HG03196 (cell line): Measurements from ENCODE around the gene PTPRN.
A peak's percentile ranks its signal among the peaks of the same experiment; 100 is the strongest.

ENCODE experiments used
- ATAC-seq: cut with Tn5 transposase; IDR thresholded peaks from one replicate; pipeline ENCODE4 v1.9.1; 2021; ENCODE audit not compliant: unreplicated experiment

Gene PTPRN

DNA sequence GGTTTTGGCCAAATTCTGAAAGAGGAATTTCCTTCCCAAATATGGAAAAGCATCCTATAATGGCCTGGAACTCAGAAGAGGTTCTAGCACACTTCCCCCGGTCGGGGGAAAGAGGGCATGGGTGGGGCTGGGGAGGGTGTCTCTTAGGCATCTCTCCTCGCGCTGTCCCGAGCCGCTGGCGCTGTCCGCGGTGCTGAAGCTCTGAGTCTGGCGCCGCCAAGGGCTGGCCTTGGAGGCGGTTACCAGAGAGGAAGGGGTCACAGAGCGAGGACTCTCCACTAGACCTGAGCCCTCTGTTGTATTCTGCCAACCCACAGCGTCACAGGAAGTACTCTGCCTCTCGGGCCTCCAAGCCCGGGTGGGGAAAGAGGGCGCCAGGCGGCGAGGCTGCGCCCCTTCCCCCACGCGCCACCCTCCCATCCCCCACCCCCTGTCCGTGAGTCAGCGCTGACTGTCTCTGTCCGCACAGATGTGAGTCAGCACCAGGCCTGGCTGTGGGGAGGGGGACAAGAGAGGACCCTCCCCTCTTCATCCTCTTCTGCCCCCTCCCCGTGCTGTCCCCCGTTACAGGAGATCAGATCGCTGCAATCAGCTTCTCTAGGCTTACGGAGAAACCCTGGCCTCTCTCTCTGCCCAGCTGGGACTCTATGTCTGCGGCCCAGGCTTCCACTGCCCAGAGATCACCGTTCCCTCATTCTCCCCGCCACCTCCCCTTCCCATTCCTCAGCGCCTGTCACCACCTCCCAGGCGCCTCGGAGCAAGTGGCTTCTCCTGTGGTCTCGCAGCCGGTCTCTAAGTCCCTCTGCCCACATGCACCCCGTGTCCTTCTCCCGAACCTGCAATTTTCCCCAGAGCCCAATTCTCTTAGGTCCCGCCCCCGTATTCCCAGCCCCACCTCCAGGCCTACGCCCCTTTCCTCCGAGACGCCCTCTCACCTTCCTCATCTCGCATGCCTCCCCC lies 779 bp downstream of the PTPRN start:
- ATAC-seq = no peak

DNA sequence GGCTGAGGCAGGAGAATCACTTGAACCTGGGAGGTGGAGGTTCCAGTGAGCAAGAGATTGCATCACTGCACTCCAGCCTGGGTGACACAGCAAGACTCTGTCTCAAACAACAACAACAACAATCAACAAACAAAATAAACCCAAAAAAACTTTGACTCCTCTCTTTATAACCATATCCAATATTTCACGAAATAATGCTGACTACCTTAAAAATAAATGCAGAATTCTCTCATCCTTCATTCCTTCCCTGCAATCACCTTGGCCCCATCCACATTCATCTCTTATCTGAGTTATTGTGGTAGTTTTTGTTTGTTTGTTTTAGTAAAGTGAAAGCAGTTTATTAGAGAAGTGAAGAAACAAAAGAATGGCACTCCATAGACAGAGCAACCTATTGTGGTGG lies 3.2 kb downstream of the PTPRN start:
- no peak for ATAC-seq

DNA sequence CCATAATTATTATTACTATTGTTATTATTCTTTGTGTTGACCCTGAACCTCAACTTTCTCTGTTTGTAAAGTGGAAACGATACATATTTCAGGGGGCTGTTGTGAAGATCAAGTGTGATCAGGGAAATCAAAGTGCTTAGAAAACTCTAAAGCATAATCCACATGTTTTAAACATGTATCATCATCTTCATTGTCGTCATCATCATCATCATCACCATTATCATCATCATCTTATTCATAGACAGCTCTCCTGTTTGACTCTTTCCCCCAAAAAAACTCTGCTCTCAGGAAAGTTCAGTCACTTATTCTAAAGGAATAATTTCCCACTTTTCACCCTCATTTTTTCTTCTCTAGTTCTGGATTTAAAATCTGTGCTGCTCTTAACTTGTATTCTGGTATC lies 5.0 kb downstream of the PTPRN start:
- no peak for ATAC-seq

DNA sequence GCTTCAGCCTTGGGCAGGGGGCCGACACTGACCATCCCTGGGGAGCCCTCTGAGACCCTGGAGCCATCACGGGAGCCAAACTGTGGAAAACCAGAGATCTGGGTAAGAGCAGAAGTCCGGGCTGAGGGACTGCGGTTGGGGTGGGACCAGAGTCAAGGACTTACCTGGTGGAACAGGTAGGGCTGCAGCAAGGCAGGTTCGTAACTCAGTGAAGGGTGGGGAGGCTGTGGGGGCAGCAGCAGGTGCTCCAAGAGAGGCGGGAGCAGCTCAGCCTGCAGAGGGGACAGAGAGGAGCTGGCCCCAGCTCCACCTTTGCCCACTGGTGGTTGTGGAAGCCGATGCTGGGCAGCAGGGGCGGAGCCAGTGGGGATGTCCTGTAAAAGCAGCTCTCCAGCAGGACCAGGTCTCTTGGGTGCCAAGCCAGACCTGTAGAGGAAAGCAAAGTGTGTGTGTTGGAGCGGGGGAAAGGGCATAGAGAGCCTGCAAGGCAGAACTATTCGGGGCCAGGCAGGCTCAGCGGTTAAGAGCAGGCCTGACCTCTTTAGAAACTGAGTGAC lies 6.7 kb downstream of the PTPRN start:
- no peak for ATAC-seq

DNA sequence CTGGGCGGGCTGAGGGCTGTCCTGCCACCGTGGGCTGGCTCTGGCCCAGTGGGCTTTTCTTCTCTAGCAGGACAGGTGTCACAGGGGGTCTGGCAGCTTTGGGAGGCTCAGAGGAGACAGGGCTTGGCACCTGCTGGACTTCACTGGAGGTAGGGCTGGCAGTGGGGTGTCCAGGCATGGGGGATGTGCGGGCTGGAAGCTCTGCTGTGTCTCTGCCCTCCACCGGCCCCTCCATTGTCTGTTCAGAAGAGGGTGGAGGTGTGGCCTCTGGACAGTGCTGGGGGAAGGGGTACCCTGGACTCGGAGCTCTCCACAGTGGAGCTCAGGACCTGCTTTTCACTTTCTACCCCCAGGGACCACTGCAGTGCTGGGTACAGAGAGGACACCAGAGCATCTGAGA lies 9.2 kb downstream of the PTPRN start:
- no peak for ATAC-seq

DNA sequence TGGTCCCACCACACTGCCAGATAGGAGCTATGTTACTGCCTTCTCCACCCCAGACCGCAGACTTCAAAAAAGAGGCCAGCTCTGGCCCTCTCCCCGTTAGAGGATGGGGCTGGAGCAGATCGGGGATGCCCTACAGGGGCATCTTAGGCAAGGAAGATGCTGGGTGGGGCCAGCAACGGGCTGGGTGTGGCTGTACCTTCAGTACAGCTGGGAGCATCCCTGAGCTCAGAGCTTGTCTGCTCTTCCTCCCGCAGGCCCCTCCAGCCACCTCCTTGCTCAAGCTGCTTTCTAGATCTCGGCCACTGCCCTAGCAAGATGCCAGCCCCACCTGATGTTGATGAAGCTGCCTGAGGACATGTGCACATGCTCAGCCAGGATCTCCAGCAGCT lies 9.8 kb downstream of the PTPRN start:
- no peak for ATAC-seq

DNA sequence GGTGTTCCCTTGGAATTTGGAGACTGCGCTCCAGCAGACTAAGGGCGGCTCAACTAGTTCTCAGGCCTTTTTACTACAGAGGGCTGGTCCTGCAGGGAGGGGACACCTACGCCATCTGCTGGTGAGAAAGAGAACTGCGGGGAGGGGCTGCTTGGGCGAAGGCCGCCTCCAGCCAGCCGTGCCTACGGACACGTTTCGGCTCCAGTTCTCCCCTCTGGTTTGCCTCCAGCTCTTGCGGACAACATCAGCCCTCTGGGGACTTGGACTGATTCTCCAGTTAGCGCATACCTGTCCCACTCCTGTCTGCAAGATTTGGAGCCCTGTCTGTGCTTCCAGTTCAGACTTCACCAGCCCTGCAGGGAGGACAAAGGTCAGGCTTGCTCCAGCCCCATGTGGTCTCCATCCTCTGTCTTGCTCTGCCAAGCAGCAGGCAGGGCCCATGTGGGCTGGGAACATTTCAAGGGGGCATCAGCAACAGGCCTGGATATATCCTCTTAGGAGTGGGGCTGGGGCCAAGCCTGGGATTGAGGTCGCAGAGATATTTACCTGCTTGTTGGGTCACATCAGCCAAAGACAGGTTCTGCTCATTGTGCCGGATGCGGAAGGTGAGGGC lies 10.3 kb downstream of the PTPRN start:
- ATAC-seq = peak; percentile 41

DNA sequence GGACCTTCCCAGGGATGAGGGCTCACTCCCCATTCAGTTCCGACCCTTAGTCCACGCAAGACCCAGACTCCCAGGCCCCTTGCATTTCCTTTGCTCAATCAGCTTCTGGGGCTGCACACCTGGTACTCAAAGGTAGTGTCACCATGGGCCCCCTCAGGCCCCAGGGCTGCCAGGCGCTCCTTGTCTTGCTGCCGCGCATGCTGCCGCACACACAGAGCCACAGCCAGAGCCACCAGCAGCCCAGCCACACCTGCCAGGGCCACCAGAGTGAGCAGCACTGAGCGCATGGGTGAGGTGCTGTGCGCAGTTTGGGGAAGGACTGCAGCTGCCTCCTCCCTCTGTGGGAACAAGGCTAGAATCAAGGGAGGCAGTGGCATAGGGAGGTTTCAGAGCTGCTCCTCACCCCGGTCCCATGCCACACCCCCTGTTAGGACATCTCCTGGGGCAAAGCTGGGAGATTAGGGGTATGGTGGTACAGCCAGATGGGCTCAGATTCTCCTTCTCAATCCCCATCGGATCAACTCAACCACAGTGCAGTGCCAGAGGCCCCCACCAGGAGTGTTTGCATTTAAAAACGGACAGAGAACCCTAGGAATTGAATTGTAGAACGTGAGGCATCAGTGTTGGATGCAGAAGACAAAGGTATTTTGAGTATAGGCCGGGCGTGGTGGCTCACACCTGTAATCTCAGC lies 11.3 kb downstream of the PTPRN start:
- no peak for ATAC-seq

DNA sequence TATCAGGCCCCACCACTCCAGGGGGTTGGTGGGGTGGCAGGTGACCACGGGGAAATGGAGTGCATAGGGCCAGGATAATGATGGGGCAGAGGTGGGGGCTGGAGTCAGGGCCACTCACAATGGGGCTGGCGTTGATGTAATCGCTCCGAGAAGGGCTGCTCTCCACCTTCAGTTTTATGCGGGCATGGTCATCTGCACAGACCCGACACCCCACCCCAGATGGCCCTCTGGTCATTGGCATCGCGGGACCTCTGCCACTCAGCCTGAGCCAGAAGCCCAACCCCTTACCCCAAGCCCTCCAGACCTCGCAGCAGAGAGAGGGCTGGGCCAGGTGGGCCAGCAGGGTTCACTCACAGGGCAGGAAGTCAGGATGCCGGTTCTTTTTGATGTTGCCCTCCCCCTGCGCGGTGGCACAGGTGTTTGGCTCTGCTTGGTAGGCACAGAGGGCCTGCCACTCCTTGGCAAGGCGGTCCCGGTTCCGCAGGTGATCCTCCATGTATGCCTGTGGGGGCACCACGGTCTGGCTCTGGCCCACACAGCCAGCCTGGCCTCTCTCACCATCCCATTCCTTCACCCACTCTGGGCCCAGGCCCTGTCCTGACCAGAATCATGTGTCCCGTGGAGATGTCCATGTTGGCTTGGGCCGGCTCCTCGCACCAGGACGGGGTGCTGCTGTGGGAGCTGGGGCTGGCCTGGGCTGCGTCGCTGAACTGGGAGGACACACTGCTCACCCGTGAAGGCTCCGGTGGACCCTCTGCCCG lies 12.4 kb downstream of the PTPRN start:
- ATAC-seq = no peak

DNA sequence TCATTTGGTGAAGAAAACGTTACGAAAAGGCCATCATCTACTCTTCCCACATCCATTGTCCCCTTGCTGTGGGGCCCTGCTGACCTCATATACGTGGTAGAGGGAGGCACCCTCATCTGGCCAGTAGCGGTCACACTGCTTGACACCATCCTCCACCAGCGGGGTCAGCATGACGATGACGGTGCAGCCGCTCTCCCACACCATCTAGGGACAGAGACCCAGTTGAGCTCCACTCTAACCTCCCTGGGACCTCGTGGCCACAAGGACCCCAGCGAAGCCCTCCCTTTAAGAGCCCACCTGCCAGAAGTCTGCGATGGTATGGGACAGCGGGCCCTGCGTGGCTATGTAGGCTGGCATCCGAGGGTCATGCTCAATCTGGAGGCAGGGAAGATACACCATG lies 13.1 kb downstream of the PTPRN start:
- no peak for ATAC-seq

DNA sequence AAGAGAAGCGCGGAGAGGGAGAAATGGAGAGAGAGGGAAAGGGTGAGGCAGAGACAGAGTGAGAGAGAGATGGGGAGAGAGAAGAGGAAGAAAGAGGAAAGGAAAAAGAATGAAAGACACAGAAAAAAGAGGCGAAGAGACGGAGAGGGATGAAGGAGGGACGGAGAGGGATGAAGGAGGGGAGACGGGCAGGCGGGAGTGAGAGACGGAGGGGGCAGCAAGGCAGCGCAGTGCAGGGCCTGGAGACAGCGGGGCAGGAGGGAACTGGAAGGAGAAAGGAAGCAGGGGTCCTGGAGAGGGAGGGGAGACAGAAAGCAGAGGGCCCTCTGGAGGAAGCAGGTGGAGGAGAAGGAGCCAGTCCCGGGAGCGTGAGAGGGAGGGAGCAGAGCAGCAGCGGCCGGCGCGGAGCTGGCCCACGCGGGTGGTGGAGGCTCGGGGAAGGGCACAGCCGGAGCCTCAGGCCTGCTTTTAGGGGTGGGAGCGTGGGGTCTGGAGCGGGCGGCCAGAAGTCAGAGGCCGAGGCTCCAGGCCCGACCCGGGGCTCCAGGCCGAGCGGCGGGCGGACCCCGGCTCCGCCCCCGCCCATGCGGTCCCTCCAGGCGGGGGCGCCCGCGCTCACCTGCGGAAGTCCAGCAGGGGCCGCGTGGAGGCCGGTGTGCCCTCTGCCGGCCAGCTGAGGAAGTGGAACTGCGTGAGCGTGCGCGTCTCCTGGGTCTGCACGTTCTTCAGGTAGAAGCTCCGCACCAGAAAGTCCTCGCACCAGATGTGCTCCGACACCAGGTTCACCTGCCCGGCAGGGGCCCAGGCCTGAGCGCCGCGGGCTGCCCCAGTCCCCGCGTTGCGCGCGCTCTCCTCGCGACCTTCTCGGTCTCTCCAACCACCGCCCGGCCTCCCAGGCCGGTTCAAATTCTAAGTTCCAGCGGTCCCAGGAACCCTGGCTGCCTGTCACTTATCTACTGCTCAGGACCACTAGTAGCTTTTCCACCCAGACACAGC lies 14.5 kb downstream of the PTPRN start:
- ATAC-seq = peak; percentile 91

DNA sequence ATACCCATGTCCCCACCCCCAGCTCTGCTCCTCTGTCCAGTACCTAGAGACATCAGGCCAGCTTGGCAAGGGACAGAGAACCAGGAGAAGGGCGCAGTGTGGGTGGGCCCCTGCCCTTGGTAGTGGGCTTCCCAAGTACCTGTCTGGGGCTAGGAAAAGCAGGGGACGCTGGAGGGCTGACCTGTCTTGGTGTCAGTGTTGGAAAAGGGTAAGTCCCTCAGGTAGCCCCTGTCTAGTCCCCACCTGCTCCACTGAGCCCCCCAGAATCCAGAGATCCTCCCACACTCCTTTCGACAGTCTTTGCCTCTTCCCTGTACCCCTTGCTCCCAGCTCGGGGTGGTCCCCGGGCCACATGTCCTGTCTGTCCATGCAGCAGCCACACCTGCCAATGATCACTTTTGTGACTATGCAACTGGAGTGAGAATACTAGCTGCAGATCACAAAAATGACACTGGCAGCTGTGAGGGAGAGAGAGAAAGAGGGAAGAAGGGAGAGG lies 15.4 kb downstream of the PTPRN start:
- no peak for ATAC-seq

DNA sequence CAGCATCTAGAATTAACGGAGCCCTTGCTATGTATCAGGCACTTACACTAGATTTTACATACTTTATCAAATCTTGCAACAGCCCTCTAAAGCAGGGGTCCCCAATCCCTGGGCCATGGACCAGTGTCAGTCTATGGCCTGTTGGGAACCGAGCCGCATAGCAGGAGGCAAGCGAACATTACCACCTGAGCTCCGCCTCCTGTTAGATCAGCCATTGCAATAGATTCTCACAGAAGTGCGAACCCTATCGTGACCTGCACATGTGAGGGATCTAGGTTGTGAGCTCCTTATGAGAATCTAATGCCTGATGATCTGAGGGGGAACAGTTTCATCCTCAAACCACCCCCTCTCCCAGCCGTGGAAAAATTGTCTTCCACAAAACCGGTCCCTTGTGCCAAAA lies 16.6 kb downstream of the PTPRN start:
- ATAC-seq = no peak

DNA sequence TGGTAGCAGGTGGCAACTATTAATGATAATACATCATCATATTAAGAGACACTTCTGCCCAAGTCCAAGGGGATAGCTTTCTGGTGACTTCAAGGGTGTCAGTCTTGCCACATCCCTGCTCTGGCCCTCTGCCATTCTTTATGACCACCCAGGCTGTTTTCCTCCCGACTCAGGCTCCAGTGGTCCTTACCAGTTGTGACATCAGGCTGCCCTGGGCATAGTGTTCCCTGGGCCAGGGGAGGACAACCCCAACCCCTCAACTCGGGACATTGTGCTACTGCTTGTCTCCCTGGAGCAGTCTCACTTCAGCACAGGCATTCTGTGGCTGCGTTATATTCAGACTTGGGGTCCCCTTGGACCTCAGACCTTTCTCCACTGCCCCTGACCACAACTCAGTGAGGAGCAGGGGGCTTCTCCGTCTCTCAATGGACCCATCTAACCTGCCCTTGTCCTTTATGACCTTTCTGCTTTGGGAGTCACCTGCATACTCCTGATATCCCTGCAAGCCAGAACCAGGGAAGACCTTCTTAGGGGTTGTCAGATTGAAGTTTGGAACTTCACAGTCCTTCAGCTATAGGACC lies 17.2 kb downstream of the PTPRN start:
- no peak for ATAC-seq

DNA sequence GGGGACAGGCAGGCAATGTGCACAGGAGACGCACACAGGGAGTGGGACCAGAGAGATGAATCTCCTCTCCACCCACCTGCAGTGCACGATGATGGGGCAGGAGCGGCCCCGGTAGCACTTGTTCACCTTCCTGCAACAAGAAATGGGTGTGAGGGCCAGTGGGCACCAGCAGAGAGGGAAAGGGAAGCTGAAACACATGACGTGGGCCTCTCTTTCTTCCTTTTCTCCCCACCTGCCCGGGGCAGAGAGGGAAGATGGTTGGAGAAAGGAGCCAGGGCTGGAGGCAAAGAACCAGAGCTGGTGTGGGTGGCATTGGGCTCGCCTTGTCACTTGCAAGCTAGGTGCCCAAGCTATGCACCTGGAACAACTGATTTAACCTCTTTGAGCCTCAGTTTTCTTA lies 17.8 kb downstream of the PTPRN start:
- ATAC-seq = no peak

DNA sequence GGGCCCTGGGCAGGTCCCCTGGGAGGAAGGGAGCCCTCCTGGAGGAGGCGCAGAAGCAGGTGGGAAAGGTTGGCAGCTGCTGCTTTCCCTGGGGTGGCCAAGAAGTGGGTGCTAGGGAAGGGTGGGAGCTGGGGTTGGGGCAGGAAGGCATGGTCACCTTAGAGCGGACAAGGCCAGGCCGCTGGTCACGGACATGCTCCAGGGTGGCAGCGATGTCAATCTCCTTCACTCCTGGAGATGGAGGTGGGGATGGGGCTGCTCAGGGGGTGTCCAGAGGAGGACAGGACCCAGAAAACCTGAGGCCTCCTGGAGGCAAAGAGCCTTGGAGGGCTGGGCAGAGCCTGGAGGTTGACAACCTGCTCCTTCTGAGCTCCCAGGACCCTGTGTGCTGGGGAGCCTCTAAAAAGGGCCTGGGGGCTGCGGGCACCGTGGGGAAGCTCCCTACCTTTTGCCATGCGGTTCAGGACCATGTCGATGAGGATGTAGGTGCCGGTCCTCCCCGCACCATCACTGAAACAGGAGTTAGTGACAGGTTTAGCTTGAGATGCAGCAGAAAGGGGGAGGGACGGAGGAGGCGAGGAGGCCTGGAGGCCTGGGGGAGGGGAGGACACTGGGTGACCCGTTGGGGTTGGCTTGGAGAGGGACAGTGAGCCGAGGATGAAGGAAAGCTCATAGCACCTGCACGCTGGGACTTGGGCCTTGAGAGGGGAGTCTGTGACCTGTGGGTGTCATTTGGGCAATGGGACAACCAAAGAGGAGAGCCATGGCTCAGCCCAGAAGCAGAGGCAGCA lies 18.6 kb downstream of the PTPRN start:
- no peak for ATAC-seq

DNA sequence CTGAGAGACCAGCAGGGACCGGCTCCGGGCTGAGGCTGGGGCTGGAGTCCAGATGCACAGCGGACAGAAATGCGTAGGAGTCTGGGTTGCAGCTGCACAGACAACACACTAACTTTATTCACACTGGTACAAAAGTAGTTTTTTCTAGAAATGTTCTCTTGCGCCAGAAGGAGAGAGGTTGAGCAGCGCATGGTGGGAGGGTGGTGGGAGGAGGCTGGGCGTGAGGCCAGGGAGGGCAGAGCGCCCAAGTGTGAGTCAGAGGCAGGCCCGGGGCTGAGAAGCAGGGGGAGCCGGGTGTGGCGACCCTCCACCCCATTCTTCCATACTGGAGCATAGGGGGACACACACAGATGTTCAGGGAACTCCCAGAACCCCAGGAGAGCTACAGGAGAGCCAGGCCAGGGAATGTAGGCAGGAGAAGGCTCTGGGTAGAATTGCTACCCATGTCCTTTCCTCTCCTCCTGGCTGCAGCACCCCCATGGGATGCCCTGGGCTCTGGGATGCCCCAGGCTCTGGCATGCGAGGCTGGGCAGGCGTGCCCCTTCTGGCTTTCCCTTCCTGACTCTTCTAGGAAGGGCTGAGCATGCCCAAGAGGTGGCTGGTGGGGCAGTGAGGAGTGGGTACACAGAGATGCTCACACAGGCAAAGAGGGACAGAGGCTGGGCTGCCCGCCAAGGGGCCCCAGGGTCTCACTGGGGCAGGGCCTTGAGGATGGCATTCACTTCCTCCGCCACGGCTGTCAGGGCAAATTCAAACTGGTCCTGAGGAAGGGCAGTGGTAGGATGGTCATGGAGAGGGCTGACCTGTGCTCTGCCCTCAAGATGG lies 19.5 kb downstream of the PTPRN start:
- ATAC-seq = no peak

DNA sequence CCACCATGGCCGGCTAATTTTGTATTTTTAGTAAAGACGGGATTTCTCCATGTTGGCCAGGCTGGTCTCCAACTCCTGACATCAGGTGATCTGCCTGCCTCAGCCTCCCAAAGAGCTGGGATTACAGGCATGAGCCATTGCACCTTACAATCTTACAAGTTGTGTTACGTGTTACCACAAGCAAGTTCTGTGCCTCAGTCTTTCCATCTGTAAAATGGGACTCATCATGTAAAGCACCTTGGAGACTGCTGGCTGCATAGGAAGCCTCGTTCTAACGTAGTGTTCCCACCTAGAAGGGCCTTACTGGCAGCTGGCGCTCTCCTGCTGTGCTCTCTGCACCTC lies 20.0 kb downstream of the PTPRN start:
- no peak for ATAC-seq
